Measurements from ENCODE around the gene A2M. TPM values are rescaled to one million over a fixed set of nuclear protein-coding genes. Genes with fewer than 3 reads are reported as not detected.
A peak's percentile ranks its signal among the peaks of the same experiment; 100 is the strongest.

The A2M gene
- total and polyA plus RNA-seq, 9 donors: 233 to 347 (median 306) TPM

DNA sequence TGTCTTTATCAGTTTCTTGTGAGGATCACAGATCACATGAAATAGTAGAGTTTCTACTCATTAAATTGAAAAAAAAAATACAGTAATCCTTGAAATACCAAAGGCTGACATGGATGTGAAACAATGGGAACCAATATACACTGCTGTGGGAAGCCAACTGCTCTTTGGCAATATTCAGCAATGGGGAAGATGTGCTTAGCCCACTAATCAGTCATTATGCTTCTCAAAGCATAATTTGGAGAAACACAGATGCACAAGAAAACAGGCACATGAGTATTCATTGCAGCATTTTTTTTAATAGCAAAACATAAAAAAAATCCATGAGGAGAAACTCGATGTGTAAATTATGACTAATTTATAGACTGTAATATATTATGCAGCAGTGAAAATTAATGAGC, 40.6 kb downstream of the A2M start:
- no peak overlapping the region for H3K27ac ChIP-seq (ENCODE audit: low read length)
- no peak overlapping the region for H3K4me3 ChIP-seq (ENCODE audit: low read length)
- DNase-seq: no peak
- H3K27me3 ChIP-seq (ENCODE audit: control insufficient read depth, insufficient read depth, low read length): no peaks in the 10 kb centered on the region
- no CpG with 5 or more reads among the region's 1 CpG for WGBS (ENCODE audit: insufficient coverage)
- H3K36me3 ChIP-seq (ENCODE audit: control insufficient read depth, insufficient read depth, low read length): peaks cover 6% of the 10 kb centered on the region
- no peaks in the 10 kb centered on the region for H3K4me1 ChIP-seq (ENCODE audit: control insufficient read depth, insufficient read depth, low read length)
- H3K9me3 ChIP-seq (replicated peaks; ENCODE audit: control insufficient read depth, low read depth, low read length): no peaks in the 10 kb centered on the region

GRCh38 chr12:9074484-9075137, 41.1 kb downstream of the A2M start:
- H3K9me3 ChIP-seq (replicated peaks; ENCODE audit: control insufficient read depth, low read depth, low read length): no peaks in the 10 kb centered on the region
- 75% methylated on average over 6 of the region's 10 CpGs for WGBS (ENCODE audit: insufficient coverage)
- no peak for DNase-seq
- H3K4me3 ChIP-seq (ENCODE audit: low read length): no peak overlapping the region
- H3K36me3 ChIP-seq (ENCODE audit: control insufficient read depth, insufficient read depth, low read length): peaks cover 6% of the 10 kb centered on the region
- H3K27me3 ChIP-seq (ENCODE audit: control insufficient read depth, insufficient read depth, low read length): no peaks in the 10 kb centered on the region
- no peak overlapping the region for H3K27ac ChIP-seq (ENCODE audit: low read length)
- no peaks in the 10 kb centered on the region for H3K4me1 ChIP-seq (ENCODE audit: control insufficient read depth, insufficient read depth, low read length)

- H3K4me1 ChIP-seq (ENCODE audit: control insufficient read depth, insufficient read depth, low read length): no peaks in the 10 kb centered on the region
- H3K27me3 ChIP-seq (ENCODE audit: control insufficient read depth, insufficient read depth, low read length): no peaks in the 10 kb centered on the region
- no peaks in the 10 kb centered on the region for H3K9me3 ChIP-seq (replicated peaks; ENCODE audit: control insufficient read depth, low read depth, low read length)
- H3K27ac ChIP-seq (ENCODE audit: low read length): no peak overlapping the region
- peak; percentile 25 for DNase-seq
- H3K4me3 ChIP-seq (ENCODE audit: low read length): no peak overlapping the region
- H3K36me3 ChIP-seq (ENCODE audit: control insufficient read depth, insufficient read depth, low read length): peaks cover 6% of the 10 kb centered on the region
These were observed 42.6 kb downstream of the A2M start for GRCh38 chr12:9073076-9073475.

- Histone ChIP-seq H3K4me1 (ENCODE audit: control insufficient read depth, insufficient read depth, low read length) (no peaks in the 10 kb centered on the region), H3K36me3 (ENCODE audit: control insufficient read depth, insufficient read depth, low read length) (peaks cover 6% of the 10 kb centered on the region), H3K27ac (ENCODE audit: low read length) (no peak overlapping the region), H3K27me3 (ENCODE audit: control insufficient read depth, insufficient read depth, low read length) (no peaks in the 10 kb centered on the region), H3K9me3 (replicated peaks; ENCODE audit: control insufficient read depth, low read depth, low read length) (no peaks in the 10 kb centered on the region), H3K4me3 (ENCODE audit: low read length) (no peak overlapping the region)
- WGBS (ENCODE audit: insufficient coverage): 87% methylated on average over 2 of the region's 2 CpGs
- DNase-seq: no peak
These were observed 43.2 kb downstream of the A2M start for GRCh38 chr12:9072481-9073038.

- Histone ChIP-seq H3K27me3 (ENCODE audit: control insufficient read depth, insufficient read depth, low read length) (no peaks in the 10 kb centered on the region), H3K9me3 (replicated peaks; ENCODE audit: control insufficient read depth, low read depth, low read length) (no peaks in the 10 kb centered on the region), H3K4me1 (ENCODE audit: control insufficient read depth, insufficient read depth, low read length) (no peaks in the 10 kb centered on the region), H3K4me3 (ENCODE audit: low read length) (no peak overlapping the region), H3K27ac (ENCODE audit: low read length) (no peak overlapping the region), H3K36me3 (ENCODE audit: control insufficient read depth, insufficient read depth, low read length) (peaks cover 4% of the 10 kb centered on the region)
- DNase-seq: no peak
- WGBS (ENCODE audit: insufficient coverage): 100% methylated on average over 1 of the region's 1 CpG
These were observed 43.8 kb downstream of the A2M start for GRCh38 chr12:9071969-9072368.

GRCh38 chr12:9071518-9071917, 44.2 kb downstream of the A2M start:
- no peaks in the 10 kb centered on the region for H3K9me3 ChIP-seq (replicated peaks; ENCODE audit: control insufficient read depth, low read depth, low read length)
- no peaks in the 10 kb centered on the region for H3K4me1 ChIP-seq (ENCODE audit: control insufficient read depth, insufficient read depth, low read length)
- no peaks in the 10 kb centered on the region for H3K27me3 ChIP-seq (ENCODE audit: control insufficient read depth, insufficient read depth, low read length)
- no peak overlapping the region for H3K27ac ChIP-seq (ENCODE audit: low read length)
- H3K36me3 ChIP-seq (ENCODE audit: control insufficient read depth, insufficient read depth, low read length): peaks cover 4% of the 10 kb centered on the region
- no peak for DNase-seq
- H3K4me3 ChIP-seq (ENCODE audit: low read length): no peak overlapping the region

DNA sequence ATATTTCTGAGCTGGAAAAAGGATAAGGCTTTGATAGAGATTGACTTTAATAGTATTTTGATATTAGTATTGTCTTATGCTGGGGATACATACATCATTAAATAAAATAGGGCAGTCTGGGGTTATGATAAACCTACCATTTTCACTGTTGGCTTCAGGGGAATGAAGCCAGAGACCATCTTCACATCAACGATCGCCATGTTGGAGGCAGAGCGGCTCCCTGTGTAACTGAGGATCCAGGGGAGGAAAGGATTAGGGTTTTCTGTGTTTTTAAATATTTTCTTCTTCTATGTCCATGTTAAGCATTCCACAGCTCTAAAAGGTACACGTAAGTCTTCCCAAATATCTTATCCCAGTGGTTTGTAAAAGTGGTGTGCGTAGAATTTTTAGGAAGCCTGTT, 45.4 kb downstream of the A2M start:
- WGBS (ENCODE audit: insufficient coverage): no CpG with 5 or more reads among the region's 5 CpGs
- H3K36me3 ChIP-seq (ENCODE audit: control insufficient read depth, insufficient read depth, low read length): peaks cover 4% of the 10 kb centered on the region

DNA sequence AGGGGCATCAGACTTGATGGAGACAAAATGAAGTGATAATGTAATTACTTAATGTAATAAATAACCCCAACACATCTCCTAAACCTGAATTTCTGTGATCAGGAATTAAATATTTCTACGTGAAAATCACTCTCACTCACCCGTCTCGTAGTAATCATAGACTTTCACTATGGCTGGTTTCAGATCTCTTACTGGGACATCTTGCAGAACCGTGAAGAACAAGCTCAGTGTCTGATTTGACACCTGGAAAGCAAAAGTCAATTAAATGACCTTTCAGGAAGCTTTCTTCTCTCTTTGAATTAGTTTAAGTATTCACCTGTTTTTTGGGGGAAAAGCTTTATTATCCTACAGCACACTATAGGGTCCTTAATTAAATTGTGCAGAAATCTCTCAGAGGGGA, 47.1 kb downstream of the A2M start:
- no peaks in the 10 kb centered on the region for H3K9me3 ChIP-seq (replicated peaks; ENCODE audit: control insufficient read depth, low read depth, low read length)
- H3K27ac ChIP-seq (ENCODE audit: low read length): no peak overlapping the region
- no peaks in the 10 kb centered on the region for H3K27me3 ChIP-seq (ENCODE audit: control insufficient read depth, insufficient read depth, low read length)
- peaks cover 3% of the 10 kb centered on the region for H3K4me1 ChIP-seq (ENCODE audit: control insufficient read depth, insufficient read depth, low read length)
- no peaks in the 10 kb centered on the region for H3K36me3 ChIP-seq (ENCODE audit: control insufficient read depth, insufficient read depth, low read length)
- no peak for DNase-seq
- H3K4me3 ChIP-seq (ENCODE audit: low read length): no peak overlapping the region
- 76% methylated on average over 3 of the region's 4 CpGs for WGBS (ENCODE audit: insufficient coverage)

More for the DNA sequence above, 45.4 kb downstream of the A2M start:
- Histone ChIP-seq H3K27ac (ENCODE audit: low read length) (no peak overlapping the region), H3K9me3 (replicated peaks; ENCODE audit: control insufficient read depth, low read depth, low read length) (no peaks in the 10 kb centered on the region), H3K4me3 (ENCODE audit: low read length) (no peak overlapping the region), H3K4me1 (ENCODE audit: control insufficient read depth, insufficient read depth, low read length) (peaks cover 1% of the 10 kb centered on the region), H3K27me3 (ENCODE audit: control insufficient read depth, insufficient read depth, low read length) (no peaks in the 10 kb centered on the region)
- no peak for DNase-seq

- Histone ChIP-seq H3K27me3 (ENCODE audit: control insufficient read depth, insufficient read depth, low read length) (no peaks in the 10 kb centered on the region), H3K4me3 (ENCODE audit: low read length) (no peak overlapping the region), H3K27ac (ENCODE audit: low read length) (no peak overlapping the region), H3K4me1 (ENCODE audit: control insufficient read depth, insufficient read depth, low read length) (peaks cover 3% of the 10 kb centered on the region), H3K36me3 (ENCODE audit: control insufficient read depth, insufficient read depth, low read length) (no peaks in the 10 kb centered on the region), H3K9me3 (replicated peaks; ENCODE audit: control insufficient read depth, low read depth, low read length) (no peaks in the 10 kb centered on the region)
- DNase-seq: no peak
- WGBS (ENCODE audit: insufficient coverage): no CpG with 5 or more reads among the region's 1 CpG
These were observed 47.6 kb downstream of the A2M start for GRCh38 chr12:9068086-9068485.

- WGBS (ENCODE audit: insufficient coverage): 71% methylated on average over 1 of the region's 3 CpGs
- Histone ChIP-seq H3K36me3 (ENCODE audit: control insufficient read depth, insufficient read depth, low read length) (no peaks in the 10 kb centered on the region), H3K9me3 (replicated peaks; ENCODE audit: control insufficient read depth, low read depth, low read length) (no peaks in the 10 kb centered on the region), H3K4me1 (ENCODE audit: control insufficient read depth, insufficient read depth, low read length) (peaks cover 3% of the 10 kb centered on the region), H3K27me3 (ENCODE audit: control insufficient read depth, insufficient read depth, low read length) (no peaks in the 10 kb centered on the region), H3K4me3 (ENCODE audit: low read length) (no peak overlapping the region), H3K27ac (ENCODE audit: low read length) (no peak overlapping the region)
- DNase-seq: no peak
These were observed 48.8 kb downstream of the A2M start for GRCh38 chr12:9066755-9067423.
